IMR-90 (cell line): ENCODE data around the gene TGDS.

ENCODE experiments used
- CTCF ChIP-seq: conservative IDR thresholded peaks from 2 replicates; pipeline ENCODE4 v1.5.1; 2012; ENCODE audit warnings: mild to moderate bottlenecking, low read depth, low read length, improper control_type of control experiment
- MAFK ChIP-seq: IDR thresholded peaks from 2 replicates; pipeline ENCODE4 v1.6.1; 2012; ENCODE audit warnings: low read depth, low read length, improper control_type of control experiment
- POLR2A ChIP-seq: IDR thresholded peaks from 2 replicates; pipeline ENCODE4 v1.6.1; 2012; ENCODE audit warnings: mild to moderate bottlenecking, low read depth, low read length

GRCh38 chr13:94609196-94609595 lies 13.2 kb upstream of the TGDS start:
- TF ChIP-seq CTCF: no peak
- TF ChIP-seq POLR2A: no peak
- no peak for TF ChIP-seq MAFK
